Chondrocyte (in vitro differentiated cells): ENCODE data around the gene ZNF730. TPM values are rescaled to one million over a fixed set of nuclear protein-coding genes. Genes with fewer than 3 reads are reported as not detected.

Experiments
- DNase-seq: peaks from one replicate; pipeline ENCODE4 v3.0.0; 2021; ENCODE audit warnings: mixed read lengths, low spot score
- H3K27ac Mint-ChIP-seq: one replicate; pipeline ENCODE4 v1.8.0; 2021; ENCODE audit warnings: mild to moderate bottlenecking, moderate library complexity, mixed read lengths; ENCODE audit not compliant: unreplicated experiment
- H3K27me3 Mint-ChIP-seq: 2 replicates; pipeline ENCODE4 v1.8.0; 2021; ENCODE audit warnings: low read depth, mixed read lengths
- H3K36me3 Mint-ChIP-seq: 2 replicates; pipeline ENCODE4 v1.8.0; 2021; ENCODE audit warnings: low read depth, mixed read lengths
- H3K4me1 Mint-ChIP-seq: 2 replicates; pipeline ENCODE4 v1.8.0; 2021; ENCODE audit warnings: low read depth, mild to moderate bottlenecking, mixed read lengths
- H3K4me3 Mint-ChIP-seq: one replicate; pipeline ENCODE4 v1.8.0; 2021; ENCODE audit warnings: mild to moderate bottlenecking, moderate library complexity, mixed read lengths; ENCODE audit not compliant: unreplicated experiment
- H3K9me3 Mint-ChIP-seq: 2 replicates; pipeline ENCODE4 v1.8.0; 2021; ENCODE audit warnings: low read depth, mixed read lengths
- CTCF ChIP-seq: fragments of 200-600 bp; sonication (generic); IDR thresholded peaks from 2 replicates; pipeline ENCODE4 v1.5.0; 2021; ENCODE audit warnings: antibody characterized with exemption, mild to moderate bottlenecking, moderate library complexity
- total RNA-seq: library from RNA; stranded (reverse); gene quantifications from 3 replicates; pipeline ENCODE4 v1.2.1, GENCODE V29; 2021

The ZNF730 gene
- total RNA-seq, 1 donor from 2014 or later: 0.57 TPM

GRCh38 chr19:23093832-23094231 lies 23.0 kb upstream of the ZNF730 start:
- H3K9me3 Mint-ChIP-seq: peaks cover 13% of the 10 kb centered on the region
- DNase-seq: no peak
- H3K27me3 Mint-ChIP-seq: no peaks in the 10 kb centered on the region
- H3K36me3 Mint-ChIP-seq: peaks cover 22% of the 10 kb centered on the region
- TF ChIP-seq CTCF: no peak
- H3K4me1 Mint-ChIP-seq: no peaks in the 10 kb centered on the region
- no peak overlapping the region for H3K27ac Mint-ChIP-seq
- H3K4me3 Mint-ChIP-seq: no peak overlapping the region

- peaks cover 27% of the 10 kb centered on the region for H3K36me3 Mint-ChIP-seq
- TF ChIP-seq CTCF: no peak
- no peaks in the 10 kb centered on the region for H3K27me3 Mint-ChIP-seq
- no peak for DNase-seq
- peak overlapping the region; percentile 11 for H3K27ac Mint-ChIP-seq
- H3K4me3 Mint-ChIP-seq: no peak overlapping the region
- peaks cover 9% of the 10 kb centered on the region for H3K9me3 Mint-ChIP-seq
- H3K4me1 Mint-ChIP-seq: no peaks in the 10 kb centered on the region
These were observed 21.4 kb upstream of the ZNF730 start for GRCh38 chr19:23095418-23095817.

- H3K4me3 Mint-ChIP-seq: no peak overlapping the region
- no peak for TF ChIP-seq CTCF
- H3K4me1 Mint-ChIP-seq: no peaks in the 10 kb centered on the region
- H3K36me3 Mint-ChIP-seq: peaks cover 26% of the 10 kb centered on the region
- no peak for DNase-seq
- no peaks in the 10 kb centered on the region for H3K27me3 Mint-ChIP-seq
- H3K9me3 Mint-ChIP-seq: peaks cover 3% of the 10 kb centered on the region
- H3K27ac Mint-ChIP-seq: no peak overlapping the region
These were observed 18.5 kb upstream of the ZNF730 start for GRCh38 chr19:23098286-23098685.

- peaks cover 3% of the 10 kb centered on the region for H3K9me3 Mint-ChIP-seq
- no peaks in the 10 kb centered on the region for H3K27me3 Mint-ChIP-seq
- no peaks in the 10 kb centered on the region for H3K4me1 Mint-ChIP-seq
- no peak for DNase-seq
- no peak overlapping the region for H3K4me3 Mint-ChIP-seq
- H3K27ac Mint-ChIP-seq: no peak overlapping the region
- TF ChIP-seq CTCF: no peak
- H3K36me3 Mint-ChIP-seq: peaks cover 26% of the 10 kb centered on the region
These were observed 17.8 kb upstream of the ZNF730 start for GRCh38 chr19:23098988-23099387.

- Mint-ChIP-seq H3K36me3 (peaks cover 26% of the 10 kb centered on the region), H3K27me3 (no peaks in the 10 kb centered on the region), H3K4me1 (no peaks in the 10 kb centered on the region), H3K27ac (no peak overlapping the region), H3K4me3 (no peak overlapping the region), H3K9me3 (peaks cover 3% of the 10 kb centered on the region)
- no peak for TF ChIP-seq CTCF
- no peak for DNase-seq
These were observed 16.9 kb upstream of the ZNF730 start for GRCh38 chr19:23099966-23100365.
